ENCODE data around the gene PEX6.

PEX6 gene

DNA sequence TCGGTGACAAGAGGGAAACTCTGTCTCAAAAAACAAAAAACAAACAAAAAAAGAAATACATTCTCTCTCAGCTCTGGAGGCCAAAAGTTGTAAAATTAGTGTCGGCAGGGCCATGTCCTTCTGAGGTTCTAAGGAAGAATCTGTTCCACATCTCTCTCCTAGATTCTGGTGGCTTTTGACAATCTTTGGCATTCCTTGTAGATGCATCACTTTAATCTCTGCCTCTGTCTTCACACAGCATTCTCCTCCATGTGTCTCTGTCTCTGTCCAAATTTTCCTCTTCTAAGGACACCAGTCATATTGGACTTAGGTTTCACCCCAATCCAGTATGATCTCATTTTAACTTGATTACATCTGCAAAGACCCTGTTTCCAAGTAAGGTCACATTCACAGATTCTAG, 14.5 kb upstream of the PEX6 start:
- DNase-seq, result no peak

DNA sequence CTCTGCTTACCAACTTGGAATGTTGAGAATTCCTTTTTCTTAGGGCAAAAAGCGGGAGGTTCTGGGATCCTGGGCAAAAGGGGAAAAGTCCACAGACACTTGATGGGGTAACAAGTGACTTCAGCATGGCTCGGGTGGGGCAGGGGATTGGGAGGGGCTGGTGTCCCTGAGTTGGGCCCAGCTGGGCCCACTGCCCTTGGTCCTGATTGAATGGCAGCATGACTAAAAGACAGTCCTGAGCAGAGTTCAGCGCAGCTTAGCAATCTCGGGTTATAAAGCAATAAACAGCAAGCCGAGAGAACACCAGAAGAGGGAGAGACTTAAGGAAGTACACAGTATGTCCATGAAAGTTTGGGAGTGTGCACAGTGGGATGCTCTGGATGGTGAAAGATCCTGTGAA, 10.9 kb upstream of the PEX6 start:
- no peak for DNase-seq

DNA sequence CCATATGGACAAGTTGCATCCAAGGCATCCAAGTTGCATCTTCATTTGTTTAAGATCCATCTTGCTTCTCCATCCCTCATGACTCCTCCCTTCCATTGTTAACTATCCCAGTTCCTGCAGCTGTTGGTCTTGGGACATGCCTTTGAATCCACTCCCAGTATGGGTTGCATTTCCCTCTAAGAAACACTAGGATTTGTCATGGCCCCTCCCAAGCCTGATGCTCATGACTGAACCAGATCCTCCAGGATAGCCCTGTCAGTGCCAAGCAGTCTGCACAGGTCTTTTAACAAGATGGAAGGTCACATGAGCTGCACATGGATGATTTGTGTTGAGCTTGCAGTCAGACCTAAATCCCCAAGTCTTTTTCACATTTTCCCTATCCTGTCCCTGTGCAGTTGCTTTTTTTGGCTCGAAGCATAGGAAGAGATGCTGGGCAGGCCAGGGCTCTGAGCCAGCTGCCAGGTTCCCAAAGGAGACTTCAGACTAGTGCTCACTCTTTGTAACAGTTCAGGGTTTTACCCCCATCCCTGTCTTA, 9.6 kb upstream of the PEX6 start:
- no peak for DNase-seq

DNA sequence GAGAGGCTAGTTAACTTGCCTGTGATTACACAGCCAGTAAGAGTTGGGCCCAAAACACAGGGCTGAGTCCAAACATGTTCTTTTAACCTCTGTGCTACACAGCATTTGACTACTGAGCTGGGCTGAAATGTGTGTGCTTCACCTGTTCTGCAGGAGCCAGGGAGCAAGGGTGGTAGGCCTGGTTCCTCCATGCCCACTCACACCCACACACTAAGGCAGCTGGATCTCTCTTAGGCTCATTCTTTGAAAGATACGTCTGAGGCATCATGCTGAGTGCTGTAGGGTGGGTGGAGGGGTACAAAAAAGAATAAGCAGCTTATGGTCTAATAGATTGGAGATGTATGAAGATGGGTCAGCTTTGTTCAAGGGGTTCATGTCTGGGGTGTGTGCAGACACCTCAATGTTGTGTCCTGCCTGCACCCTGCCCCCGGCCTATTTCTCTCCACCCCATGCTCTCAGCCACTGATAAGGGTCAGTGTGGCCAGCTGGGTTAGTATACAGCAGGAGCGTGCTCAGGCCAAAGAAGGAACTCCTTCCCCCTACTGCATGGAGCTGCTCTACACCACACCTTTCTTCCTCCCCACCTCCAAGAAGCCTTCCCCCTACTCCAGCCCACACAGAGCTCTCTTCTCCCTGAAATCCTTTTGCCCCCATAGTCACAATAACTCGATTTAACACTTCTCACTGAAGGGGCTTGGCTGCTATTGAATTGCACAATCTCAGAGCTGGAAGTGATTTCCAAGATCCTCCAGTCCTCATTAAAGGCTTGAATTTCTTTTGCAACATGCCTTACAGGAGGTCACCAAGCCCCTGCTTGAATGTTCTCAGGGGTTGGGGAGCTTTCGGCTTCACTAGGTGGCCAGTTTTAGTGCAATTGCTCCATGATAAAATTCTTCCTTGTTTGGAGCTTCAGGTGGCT, 8.8 kb upstream of the PEX6 start:
- DNase-seq, result no peak

DNA sequence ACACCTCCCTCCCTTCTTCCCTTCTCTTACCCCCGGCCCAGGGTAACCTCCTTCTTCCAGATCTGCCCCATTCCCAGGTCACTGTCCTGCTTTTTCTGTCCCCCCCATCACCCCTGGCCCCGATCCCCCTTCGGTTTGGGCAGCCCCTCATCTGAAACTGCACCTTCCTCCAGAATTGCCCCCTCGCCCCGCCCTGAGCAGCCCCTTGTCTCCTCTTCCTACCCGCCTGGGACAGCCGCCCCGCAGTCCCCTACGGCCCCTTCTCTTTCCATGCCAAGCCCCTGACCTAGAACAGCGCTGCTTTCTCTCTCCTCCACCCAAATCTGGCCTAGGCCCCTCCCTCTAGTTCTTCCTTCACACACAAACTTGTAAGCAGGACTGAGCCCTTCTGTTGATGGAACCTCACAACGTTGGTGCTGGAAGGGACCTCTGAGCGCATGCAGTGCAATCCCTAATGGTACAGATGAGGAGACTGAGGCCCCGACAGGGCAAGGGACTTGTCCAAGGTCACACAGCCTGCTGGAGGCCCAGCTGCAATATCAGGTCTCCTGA, 6.0 kb upstream of the PEX6 start:
- DNase-seq, result peak; percentile 20 to 34

DNA sequence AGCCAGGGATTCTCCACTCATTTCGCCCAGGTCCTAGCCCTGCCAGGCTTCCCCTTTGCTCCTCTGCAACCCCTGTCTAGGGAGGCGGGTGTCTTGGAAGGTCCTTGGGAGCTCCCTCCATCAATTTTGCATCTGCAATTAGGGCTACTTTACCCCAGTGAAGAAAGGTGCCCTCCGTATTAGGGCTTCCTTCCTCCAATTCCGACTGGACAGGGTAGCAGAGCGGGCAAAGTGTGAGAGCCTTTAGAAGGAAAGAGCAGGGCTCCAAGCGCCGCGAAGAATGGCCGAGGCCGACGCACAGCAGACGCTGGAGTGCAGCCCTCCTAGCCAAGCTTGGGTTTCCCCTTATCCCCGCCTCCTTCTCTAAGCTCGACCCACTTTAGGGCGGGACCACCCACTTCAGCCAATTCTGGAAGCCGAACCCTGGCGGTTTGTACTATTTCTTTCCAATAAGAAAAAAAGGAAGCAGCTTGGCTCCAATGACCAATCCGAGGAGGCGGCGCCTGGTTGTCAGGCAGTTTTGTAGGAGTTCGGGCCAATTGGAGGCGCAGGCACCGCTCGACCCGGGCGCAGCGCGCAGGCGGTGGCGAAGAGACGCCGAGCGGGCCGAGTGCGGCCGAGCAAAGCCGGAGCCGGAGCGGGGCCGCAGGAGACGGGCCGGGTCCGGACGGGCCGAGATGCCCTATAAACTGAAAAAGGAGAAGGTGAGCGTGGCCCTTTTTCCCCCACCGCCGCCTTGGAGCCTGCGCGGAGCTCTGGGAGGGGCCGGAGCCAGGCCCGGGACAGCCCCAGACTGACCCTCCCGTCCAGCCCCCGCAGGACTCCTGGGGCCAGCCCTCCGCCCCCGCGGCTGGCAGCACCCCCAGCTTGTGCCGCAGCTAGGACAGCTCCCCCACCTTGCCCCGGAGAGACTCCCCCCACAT, 5.3 kb upstream of the PEX6 start, which contains the start of gene PPP2R5D:
Gene PPP2R5D, plus strand, starts transcription at position 570 of the 923 bp plus-strand sequence. Its CDS starts 108 bp downstream, at position 678.
- DNase-seq, result peak; percentile 96 to 97

DNA sequence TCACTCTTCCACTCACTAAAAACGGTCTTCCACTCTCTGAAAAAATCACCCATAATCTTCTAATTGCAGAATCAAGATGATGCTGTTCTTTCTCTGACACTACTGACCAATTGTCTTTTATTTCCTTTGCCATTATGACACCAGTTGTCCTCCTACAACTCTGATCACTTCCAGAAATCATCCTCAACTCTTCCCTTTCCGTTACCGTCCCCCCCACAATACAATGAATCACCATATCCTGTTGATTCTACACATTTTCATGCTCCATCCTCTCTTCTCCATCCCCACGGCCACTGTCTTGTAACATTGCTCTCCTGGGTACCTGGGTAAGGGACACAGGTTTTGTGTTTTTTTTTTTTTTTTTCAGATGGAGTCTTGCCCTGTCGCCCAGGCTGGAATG, 2.9 kb upstream of the PEX6 start:
- DNase-seq, result no peak

DNA sequence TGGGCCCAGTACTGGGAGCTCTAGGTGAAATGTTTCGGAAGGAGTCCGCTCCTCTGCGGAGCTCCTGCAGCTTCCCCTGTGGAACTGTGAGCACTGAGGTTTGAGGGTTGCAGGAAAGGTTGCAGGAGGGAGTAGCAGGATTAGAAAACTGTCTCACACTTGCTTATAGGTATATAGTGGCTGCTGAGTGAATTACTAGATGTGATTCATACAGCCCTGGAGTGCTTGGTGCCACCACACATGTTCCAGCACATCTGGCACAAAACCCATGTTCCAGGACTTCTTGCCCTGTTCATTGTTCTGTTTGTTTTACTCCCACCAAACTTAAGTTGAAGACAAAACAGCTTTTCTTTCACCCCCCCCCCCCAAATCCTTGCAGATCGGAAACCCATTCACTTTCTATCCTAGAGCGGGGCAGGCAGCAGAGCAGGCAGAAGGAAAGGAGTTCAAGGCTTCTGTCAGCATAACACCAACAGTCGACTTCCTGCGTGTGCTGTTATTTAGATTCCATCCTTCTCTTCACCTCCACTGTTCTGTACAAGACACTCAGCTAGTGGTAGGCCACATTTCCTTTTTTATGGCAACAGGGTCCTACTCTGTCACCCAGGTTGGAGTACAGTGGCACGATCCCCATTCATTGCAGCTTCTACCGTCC, 669 bp upstream of the PEX6 start:
- no peak for DNase-seq

DNA sequence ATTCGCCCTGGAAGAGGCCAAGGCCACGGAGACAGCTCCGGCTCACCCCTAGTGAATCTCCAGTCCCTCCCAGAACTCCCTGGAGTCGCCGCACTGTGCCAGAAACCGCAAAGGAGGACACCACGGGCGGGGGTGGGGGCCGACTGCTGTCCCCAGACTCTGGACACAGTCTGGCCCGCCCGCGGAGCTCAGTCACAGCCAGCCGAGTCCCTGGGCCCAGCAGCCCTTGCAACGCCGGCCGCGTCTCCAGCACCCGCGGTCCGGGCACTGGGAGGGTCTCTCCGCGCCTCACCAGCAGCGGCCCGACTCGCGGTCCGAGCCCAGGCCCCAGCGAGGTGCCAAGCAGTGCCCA, 518 bp downstream of the PEX6 start:
- peak; percentile 31 to 35 for DNase-seq

DNA sequence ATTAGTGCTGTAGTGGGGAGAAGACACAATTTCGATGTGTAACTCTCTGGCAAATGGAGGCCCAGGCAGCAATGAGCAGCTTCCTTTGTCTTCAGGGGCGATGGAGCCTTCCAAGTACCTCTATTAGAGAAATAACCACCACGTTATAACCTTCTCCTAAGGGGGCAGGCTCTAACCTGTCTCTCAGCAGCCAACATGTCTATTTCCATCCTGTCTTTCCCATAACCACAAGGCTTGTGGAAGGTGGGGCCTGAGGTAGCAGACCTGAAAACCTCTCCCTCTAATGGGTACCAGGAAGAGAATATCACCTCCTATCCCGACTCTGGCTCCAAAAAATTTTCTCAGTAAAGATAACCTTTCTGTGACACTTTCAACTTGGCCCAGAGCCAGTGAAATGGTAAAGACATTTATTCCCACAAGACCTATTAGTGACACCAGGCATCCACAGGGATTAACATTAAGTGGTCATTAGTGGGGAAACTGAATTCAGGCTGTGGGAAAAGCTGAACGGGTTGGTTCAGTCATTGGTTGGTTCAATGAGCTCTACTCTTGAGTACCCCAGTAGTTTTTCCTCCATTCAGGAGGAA, 4.0 kb downstream of the PEX6 start:
- no peak for DNase-seq

DNA sequence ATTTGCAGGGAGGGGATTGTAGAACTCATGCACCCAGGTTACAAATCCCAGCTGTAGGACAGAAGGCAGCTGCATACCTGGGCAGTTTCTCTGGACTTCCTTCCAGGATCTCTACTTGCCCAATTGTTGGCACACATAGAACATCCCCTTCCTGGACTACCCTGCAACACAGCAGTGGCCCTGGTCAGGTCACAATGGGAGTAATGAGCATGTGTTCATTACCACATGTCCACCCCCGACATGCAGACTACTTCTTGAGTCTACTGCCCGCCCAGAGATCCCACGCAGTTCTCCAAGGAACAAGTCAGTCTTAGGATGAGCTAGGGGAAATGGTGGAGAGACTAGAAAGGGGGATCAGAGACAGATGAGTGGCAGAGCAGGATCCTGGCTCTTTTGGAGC, 5.1 kb downstream of the PEX6 start:
- no peak for DNase-seq

DNA sequence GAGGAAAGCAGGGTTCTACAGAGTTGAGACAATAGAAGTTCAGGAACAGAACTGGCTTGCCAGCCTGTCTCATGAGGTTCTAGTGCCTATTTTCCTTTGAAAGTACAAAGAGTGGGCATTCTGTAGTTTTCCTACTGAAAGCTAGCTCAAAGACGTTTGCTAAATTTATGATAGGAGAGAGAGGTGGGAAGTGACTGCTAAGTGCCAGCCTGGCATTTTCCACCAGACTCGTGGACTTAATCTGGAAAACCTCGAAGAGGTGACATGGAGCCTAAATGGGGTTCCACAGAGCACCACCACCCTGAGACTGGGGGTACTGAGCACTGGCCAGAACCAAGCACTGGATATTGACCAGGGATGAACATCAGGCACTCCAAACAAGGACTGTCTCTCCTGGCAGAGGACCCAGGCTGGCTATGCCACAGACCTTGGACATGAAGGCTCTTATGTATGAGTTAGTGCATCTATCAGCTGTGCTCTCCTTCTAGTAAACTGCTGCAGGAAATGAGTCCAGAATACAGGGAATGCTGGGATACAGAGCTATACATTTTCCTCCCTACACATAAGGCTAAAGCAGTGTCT, 7.1 kb downstream of the PEX6 start:
- no peak for DNase-seq

DNA sequence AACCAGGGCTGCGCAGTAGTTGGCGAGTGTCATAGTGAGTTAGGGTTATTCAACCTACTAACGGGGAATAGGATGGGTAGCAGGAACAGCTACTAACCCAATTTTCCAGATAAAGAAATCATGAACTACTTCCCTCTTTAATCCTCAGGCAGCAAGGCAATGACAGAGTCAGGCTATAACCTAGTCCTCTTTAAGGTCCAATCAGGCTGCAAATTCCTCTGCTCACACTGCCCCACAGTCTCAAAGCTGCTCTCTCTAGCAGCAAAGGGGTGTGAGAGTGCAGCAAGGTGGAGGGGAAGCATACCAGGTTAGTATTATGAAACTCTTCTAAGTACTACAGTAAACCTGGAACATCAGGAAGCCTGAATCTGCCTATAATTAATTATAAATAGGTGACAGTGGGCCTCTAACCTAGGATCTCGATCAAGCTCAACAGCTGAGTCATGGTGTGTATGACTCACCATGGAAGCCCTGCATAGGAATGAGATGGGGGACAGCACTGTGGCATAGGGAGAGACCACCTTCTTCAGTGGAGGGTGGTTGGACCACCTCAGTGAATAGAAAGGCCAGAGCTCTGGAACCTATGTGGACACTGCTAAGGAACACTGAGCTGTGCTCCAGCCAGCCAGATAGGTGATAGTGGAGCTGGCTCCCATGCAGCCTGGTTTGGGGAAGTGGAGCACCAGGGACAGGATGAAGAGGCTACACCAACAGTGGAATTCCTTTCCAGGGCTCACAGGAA, 7.9 kb downstream of the PEX6 start:
- DNase-seq, result no peak

DNA sequence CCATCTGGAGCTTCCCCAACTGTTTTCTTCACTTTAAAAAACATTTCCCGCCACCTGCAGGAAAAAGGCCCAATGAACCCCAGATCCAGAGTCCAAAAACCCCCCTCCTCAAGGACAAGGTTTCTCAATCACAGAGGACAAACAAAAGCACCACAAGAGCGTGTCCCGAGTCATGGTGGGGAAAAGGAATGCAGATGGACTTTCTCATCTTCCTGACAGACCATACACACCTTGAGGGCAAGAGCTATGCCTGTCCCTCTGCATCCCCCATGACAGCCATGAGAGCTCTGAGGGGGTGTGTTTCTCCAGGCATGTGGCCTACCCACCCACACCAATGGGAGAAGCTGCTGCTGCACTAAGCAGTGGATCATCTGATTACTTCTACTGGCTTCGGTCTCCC, 9.0 kb downstream of the PEX6 start:
- no peak for DNase-seq

DNA sequence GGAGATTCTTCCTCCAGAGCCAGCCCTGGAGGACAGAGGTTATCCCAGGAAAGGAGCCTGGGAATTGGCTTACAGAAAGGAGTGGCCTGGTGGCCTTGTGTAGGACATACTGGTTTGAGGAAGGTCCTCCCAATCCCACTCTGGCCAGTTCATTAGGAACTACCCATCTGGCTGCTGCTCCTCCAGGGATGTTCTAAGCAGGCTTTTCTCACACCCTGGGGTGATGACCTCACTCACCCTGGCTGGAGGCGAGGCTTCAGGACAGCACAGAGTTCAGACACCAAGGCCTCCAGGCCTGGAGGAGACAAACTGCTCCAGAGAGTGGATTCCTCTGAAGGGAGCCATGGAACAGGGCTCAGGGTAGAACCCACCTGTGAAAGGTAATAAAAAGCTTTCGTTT, 9.6 kb downstream of the PEX6 start:
- no peak for DNase-seq

DNA sequence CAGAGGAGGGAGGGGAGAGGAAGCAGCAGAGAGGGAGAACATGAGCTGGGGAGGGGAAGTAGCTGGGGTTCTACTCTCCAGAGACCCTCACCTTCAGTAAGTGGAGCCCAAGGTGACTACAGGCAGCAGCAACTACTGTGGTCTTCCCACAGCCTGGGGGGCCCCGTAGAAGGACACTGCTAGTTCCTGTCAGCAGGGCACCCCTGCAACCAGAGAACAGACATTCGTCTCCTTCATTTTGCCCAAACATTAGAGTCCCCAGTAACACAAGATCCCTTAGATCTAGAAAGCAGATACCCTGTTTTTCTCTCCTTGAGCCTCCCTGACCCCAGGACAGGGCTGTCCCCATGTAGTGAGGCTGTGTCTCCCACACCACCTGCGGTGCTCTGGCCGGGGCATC, 10.2 kb downstream of the PEX6 start:
- no peak for DNase-seq

DNA sequence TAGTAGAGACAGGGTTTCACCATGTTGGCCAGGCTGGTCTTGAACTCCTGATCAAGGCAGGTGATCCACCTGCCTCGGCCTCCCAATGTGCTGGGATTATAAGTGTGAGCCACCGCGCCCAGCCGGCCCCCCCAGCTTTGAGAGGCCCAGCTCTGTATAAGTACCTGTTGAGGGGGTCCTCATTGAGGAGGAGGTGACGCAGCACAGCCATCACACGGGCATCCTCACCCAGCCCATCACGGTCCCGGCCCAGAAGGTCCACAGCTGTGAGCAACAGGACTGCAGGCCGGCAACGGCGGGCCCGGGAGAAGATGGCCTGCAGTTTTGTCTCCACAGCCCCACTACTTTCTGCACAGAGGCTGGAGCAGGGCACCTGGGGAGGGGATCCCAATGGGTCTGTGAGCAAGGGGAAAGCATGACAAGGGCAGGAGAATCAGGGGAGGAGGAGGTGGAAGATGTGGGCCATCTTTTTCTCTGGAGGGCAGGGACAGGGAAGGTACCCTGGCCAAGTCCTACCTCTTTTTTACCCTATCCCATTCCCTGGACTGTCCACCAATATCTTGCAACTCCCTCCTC, 10.8 kb downstream of the PEX6 start:
- DNase-seq, result no peak

DNA sequence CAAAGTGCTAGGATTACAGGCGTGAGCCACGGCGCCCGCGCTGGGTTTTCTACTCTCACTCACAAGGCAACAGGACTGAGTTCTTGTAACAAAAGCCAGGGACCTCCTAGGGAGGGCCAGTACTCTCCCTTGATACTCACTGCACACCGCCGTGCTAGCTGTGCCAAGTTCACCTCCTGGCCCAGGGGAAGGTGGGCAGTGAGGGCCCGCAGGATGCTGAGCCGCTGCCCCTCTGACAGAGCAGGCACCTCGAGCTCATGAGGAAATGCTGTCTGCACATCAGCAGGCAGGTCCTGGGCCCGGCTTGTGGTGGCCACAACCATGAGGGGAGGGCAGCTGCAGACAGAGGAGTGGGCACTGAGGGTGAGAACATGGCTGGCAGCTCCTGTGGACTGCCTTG, 11.8 kb downstream of the PEX6 start:
- no peak for DNase-seq

DNA sequence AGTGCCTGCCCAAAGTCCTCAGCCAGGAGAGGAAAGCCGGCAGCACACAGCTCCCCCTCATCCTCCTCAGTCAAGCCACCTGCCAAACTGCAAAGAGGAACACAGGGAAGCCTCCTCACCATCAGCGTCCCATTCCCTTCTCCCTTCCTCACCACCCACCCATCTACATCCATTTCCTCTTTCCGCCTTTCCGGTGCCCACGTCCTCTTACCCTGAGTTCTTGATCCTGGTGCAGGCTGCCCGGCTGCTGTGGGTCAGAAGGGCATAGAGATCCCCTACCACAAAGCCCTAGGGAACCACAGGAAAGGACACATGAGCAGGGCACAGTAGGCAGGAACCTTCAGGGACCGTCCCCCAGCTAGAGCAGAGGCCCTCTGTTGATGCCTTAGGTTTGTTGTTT, 12.4 kb downstream of the PEX6 start:
- no peak for DNase-seq

DNA sequence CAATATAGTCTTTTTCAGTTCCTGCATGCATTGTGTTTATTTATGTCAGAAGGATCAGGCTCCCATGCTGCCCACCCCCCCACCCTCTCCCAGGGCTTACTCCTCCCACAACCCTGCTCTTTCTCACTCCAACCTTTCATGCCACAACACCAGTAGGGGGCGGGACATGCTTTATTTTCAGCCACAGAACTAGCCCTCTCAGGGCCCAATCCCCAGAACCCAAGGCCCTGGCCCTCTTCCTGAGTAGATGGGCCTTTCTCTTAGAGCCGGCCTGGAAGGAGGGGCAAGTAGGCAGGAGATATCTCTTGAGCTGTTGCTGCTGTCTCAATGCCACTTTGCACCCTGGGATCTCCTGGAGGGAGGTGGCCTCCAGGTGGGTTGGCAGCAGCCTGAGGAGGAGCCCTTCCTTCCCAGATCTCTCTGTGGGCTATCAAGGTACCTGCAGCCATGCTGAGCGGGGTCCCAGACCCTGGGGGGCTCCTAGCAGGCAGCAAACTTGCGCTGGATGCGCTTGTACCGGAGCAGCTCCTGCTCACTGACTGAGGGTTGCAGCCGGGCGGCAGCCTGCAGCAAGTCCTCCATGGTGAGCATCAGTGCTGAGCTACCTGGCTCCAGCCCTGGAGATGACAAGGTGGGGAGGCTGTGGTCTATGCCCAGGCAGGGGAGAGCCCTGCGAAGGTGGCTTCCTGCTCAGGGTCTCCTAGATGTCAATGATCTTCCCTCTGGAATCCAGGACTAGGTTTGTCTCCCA, 15.0 kb downstream of the PEX6 start:
- DNase-seq, result peak; percentile 39 to 41

Data from stimulated activated CD4-positive, alpha-beta T cell treated with anti-CD3 and anti-CD28 coated beads, Interleukin-2, amount 100 ng/mL, for 24 hours (primary cell).